ENCODE measurements around the gene MAP4K5. TPM values are rescaled to one million over a fixed set of nuclear protein-coding genes. Genes with fewer than 3 reads are reported as not detected.

The MAP4K5 gene
- total and polyA plus RNA-seq, 12 donors: 7.1 to 19.8 (median 11.2) TPM

DNA sequence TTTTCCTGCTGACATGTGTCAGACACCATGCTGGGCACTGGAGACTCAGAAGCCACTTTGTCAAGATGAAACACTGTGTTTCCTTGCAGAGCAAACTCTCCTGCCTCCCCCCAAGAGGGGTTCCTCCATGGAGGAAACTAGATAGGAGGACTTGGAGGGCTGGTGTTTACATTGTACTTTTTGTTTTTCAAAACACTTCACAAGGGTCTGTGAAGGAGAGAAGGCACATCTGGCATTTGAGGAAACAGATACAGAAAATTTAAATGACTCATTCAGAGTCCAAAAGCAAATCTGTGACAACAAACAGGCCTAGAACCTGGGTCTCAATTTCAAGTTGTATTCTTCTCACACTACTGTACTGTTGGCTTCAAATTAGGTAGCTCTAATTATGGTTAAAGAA is 128.9 kb downstream of the MAP4K5 start:
- ATAC-seq (no peak), DNase-seq (no peak)
- intact Hi-C loops (cut with DNase I): no loop called here
- Histone ChIP-seq H3K27ac (no peak overlapping the region), H3K4me3 (no peak overlapping the region), H3K36me3 (no peaks in the 10 kb centered on the region), H3K4me1 (peaks cover 0 to 15% (median 3%) of the 10 kb centered on the region in 9 donors), H3K27me3 (no peaks in the 10 kb centered on the region), H3K9me3 (no peaks in the 10 kb centered on the region)
- TF ChIP-seq, protein P1, sequence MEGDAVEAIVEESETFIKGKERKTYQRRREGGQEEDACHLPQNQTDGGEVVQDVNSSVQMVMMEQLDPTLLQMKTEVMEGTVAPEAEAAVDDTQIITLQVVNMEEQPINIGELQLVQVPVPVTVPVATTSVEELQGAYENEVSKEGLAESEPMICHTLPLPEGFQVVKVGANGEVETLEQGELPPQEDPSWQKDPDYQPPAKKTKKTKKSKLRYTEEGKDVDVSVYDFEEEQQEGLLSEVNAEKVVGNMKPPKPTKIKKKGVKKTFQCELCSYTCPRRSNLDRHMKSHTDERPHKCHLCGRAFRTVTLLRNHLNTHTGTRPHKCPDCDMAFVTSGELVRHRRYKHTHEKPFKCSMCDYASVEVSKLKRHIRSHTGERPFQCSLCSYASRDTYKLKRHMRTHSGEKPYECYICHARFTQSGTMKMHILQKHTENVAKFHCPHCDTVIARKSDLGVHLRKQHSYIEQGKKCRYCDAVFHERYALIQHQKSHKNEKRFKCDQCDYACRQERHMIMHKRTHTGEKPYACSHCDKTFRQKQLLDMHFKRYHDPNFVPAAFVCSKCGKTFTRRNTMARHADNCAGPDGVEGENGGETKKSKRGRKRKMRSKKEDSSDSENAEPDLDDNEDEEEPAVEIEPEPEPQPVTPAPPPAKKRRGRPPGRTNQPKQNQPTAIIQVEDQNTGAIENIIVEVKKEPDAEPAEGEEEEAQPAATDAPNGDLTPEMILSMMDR (IDR thresholded peaks at IDR 0.05): no peak

GRCh38 chr14:50402965-50403364 is 129.4 kb downstream of the MAP4K5 start:
- ATAC-seq (no peak), DNase-seq (no peak)
- peaks cover 0 to 15% (median 3%) of the 10 kb centered on the region in 9 donors for H3K4me1 ChIP-seq
- H3K27ac ChIP-seq: no peak overlapping the region
- no peaks in the 10 kb centered on the region for H3K9me3 ChIP-seq
- WGBS, 2 donors: 76 to 77% methylated on average over 1 of the region's 1 CpG
- no peaks in the 10 kb centered on the region for H3K36me3 ChIP-seq
- H3K27me3 ChIP-seq: no peaks in the 10 kb centered on the region
- intact Hi-C loops (cut with DNase I): no loop called here
- H3K4me3 ChIP-seq: no peak overlapping the region
- TF ChIP-seq, protein P1 (IDR thresholded peaks at IDR 0.05): no peak

GRCh38 chr14:50400461-50400860 is 131.9 kb downstream of the MAP4K5 start:
- 98% methylated on average over 2 of the region's 2 CpGs for WGBS, 2 donors
- intact Hi-C loops (cut with DNase I): no loop called here

DNA sequence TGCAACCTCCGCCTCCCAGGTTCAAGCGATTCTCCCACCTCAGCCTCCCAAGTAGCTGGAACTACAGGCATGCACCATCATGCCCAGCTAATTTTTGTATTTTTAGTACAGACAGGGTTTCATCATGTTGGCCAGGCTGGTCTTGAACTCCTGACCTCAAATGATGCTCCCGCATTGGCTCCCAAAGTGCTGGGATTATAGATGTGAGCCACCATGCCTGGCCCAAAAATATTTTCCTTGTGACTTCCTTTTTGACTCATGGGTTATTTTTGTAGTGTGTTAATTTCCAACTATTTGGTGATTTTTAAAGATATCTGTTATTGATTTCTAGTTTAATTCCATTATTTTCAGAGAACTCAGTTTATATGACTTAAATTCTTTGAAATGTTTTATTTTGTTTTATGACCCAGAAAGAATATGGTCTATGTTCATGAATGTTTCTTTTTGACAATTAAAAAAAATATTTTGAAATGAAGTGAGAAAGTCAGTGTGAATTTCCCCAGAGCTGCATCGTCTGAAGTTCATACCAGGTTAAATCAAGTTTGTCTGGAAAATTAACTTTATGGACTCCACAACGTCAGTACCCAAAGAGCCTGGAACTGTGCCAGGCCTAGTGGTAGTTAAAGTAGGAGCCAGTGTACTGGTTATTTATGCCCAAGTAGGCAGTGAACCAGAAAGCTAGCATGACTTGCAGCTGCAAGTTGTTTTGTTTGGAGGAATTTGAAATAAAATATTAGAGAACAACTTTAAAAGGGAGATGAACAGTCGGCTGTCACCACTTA is 132.9 kb downstream of the MAP4K5 start:
- H3K27ac ChIP-seq: no peak overlapping the region
- 74 to 76% methylated on average over 6 of the region's 6 CpGs for WGBS, 2 donors
- DNase-seq: no peak
- TF ChIP-seq, protein P1 (IDR thresholded peaks at IDR 0.05): no peak
- ATAC-seq: no peak
- intact Hi-C loops (cut with DNase I): loop anchor here in 3 of 10 donors (5.0 kb wide), 3 partner anchors 52 to 77 kb away; no protein-coding TSS in a partner anchor
- H3K27me3 ChIP-seq: no peaks in the 10 kb centered on the region
- H3K36me3 ChIP-seq: no peaks in the 10 kb centered on the region
- no peak overlapping the region for H3K4me3 ChIP-seq
- peaks cover 0 to 36% (median 17%) of the 10 kb centered on the region in 9 donors for H3K4me1 ChIP-seq
- H3K9me3 ChIP-seq: no peaks in the 10 kb centered on the region

More at GRCh38 chr14:50400461-50400860, 131.9 kb downstream of the MAP4K5 start:
- TF ChIP-seq, protein P1 (IDR thresholded peaks at IDR 0.05): no peak
- Histone ChIP-seq H3K27ac (no peak overlapping the region), H3K4me1 (peaks cover 0 to 29% (median 13%) of the 10 kb centered on the region in 9 donors), H3K36me3 (no peaks in the 10 kb centered on the region), H3K27me3 (no peaks in the 10 kb centered on the region), H3K4me3 (no peak overlapping the region), H3K9me3 (no peaks in the 10 kb centered on the region)
- ATAC-seq (no peak), DNase-seq (no peak)

All from heart right ventricle (tissue), 16 donors.